ENCODE results near the gene PTP4A2. TPM values are rescaled to one million over a fixed set of nuclear protein-coding genes. Genes with fewer than 3 reads are reported as not detected.

Gene PTP4A2
- polyA plus RNA-seq, 3 donors: 227 to 501 (median 294) TPM

DNA sequence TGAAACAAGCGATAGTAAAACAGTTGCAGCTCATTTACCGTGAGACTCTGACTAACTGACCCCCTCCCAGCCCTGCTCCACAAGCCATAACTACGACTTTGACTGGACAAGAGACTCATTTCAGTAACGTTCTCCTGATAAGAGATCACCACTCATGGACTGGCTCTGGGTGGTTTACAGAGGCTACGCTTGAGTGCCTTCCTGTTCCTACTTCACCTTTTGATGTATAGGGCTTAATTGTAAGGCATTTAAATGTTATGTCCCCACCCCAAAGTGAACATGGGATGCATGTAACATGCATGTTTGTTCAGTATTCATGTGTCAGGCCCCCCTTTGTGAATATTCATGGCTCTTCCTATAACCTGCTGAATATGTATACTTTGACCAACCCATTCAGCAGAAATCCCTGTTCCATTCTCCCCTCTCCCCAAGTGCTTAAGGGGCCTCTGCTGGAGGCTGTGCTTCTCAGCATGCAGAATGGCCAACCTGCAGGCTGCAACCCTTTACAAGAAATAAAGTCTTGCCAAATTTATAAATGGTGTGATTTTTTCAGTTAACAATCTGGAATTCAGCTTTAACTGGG is 71.6 kb downstream of the PTP4A2 start:
- no peak overlapping the region for H2AFZ ChIP-seq (ENCODE audit: insufficient read depth, low read depth, low read length, poor library complexity, severe bottlenecking)
- H3K9me3 ChIP-seq (replicated peaks in 1 of 2; ENCODE audit: control insufficient read depth in 1 of 2, insufficient read depth in 1 of 2, low read length in 2 of 2): no peaks in the 10 kb centered on the region
- no peak overlapping the region for H3K27ac Mint-ChIP-seq
- no peaks in the 10 kb centered on the region for H3K79me2 ChIP-seq (ENCODE audit: insufficient read depth, low read length)
- H3K27me3 Mint-ChIP-seq (ENCODE audit: low read depth in 3 of 3): peaks cover 3 to 4% (median 3%) of the 10 kb centered on the region in 3 donors
- H3K36me3 Mint-ChIP-seq: no peaks in the 10 kb centered on the region
- no peak for DNase-seq
- no peaks in the 10 kb centered on the region for H4K20me1 ChIP-seq (ENCODE audit: insufficient read depth, low read length)
- TF ChIP-seq, protein P1, sequence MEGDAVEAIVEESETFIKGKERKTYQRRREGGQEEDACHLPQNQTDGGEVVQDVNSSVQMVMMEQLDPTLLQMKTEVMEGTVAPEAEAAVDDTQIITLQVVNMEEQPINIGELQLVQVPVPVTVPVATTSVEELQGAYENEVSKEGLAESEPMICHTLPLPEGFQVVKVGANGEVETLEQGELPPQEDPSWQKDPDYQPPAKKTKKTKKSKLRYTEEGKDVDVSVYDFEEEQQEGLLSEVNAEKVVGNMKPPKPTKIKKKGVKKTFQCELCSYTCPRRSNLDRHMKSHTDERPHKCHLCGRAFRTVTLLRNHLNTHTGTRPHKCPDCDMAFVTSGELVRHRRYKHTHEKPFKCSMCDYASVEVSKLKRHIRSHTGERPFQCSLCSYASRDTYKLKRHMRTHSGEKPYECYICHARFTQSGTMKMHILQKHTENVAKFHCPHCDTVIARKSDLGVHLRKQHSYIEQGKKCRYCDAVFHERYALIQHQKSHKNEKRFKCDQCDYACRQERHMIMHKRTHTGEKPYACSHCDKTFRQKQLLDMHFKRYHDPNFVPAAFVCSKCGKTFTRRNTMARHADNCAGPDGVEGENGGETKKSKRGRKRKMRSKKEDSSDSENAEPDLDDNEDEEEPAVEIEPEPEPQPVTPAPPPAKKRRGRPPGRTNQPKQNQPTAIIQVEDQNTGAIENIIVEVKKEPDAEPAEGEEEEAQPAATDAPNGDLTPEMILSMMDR (IDR thresholded peaks at IDR 0.05): no peak
- H3K27ac ChIP-seq (ENCODE audit: low read depth in 1 of 2, low read length in 2 of 2): no peak overlapping the region
- intact Hi-C loops (cut with micrococcal nuclease): no loop called here
- 93% methylated on average over 3 of the region's 5 CpGs for WGBS (ENCODE audit: insufficient coverage)
- H3K36me3 ChIP-seq (replicated peaks in 1 of 2; ENCODE audit: control insufficient read depth in 1 of 2, insufficient read depth in 2 of 2, low read length in 2 of 2): no peaks in the 10 kb centered on the region
- no peak overlapping the region for H3K4me3 ChIP-seq (replicated peaks in 1 of 3; ENCODE audit: low read depth in 2 of 3, low read length in 3 of 3)
- H3K4me1 ChIP-seq (ENCODE audit: control insufficient read depth in 1 of 2, insufficient read depth in 2 of 2, low read length in 2 of 2): no peaks in the 10 kb centered on the region
- no peak overlapping the region for H3K4me2 ChIP-seq (replicated peaks; ENCODE audit: extremely low read depth, low read length, poor library complexity, severe bottlenecking)
- no peak overlapping the region for H3K9ac ChIP-seq (ENCODE audit: insufficient read depth, low read length, poor library complexity, severe bottlenecking)
- peaks cover 6% of the 10 kb centered on the region for H3K4me1 Mint-ChIP-seq
- no peaks in the 10 kb centered on the region for H3K27me3 ChIP-seq (ENCODE audit: control insufficient read depth in 2 of 2, insufficient read depth in 2 of 2, low read length in 2 of 2)
- no peaks in the 10 kb centered on the region for H3K9me3 Mint-ChIP-seq
- H3K4me3 Mint-ChIP-seq: no peak overlapping the region

DNA sequence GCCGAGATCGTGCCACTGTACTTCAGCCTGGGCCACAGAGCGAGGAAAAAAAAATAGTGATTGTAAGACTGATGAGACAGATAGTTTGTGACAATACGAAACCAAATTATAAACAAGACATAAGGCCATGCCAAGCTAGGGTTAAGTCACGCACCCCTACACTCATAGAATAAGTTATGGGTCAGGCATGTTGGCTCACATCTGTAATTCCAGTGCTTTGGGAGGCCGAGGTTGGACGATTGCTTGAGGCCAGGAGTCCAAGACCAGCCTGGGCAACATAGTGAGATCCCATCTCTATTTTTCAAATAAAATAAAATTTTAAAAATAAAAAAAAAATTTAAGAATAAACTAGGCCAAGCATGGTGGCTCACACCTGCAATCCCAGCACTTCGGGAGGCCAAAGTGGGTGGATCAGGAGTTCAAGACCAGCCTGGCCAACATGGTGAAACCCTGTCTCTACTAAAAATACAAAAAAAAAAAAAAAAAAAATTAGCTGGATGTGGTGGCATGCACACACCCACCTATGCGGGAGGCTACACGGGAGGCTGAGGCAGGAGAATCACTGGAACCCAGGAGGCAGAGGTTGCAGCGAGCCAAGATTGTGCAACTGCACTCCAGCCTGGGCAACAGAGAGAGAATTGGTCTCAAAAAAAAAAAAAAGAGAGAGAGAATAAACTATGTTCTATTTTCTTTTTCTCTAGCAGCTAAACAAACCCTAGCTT is 72.3 kb downstream of the PTP4A2 start:
- intact Hi-C loops (cut with micrococcal nuclease): no loop called here
- Histone ChIP-seq H3K36me3 (replicated peaks in 1 of 2; ENCODE audit: control insufficient read depth in 1 of 2, insufficient read depth in 2 of 2, low read length in 2 of 2) (no peaks in the 10 kb centered on the region), H3K9ac (ENCODE audit: insufficient read depth, low read length, poor library complexity, severe bottlenecking) (no peak overlapping the region), H3K4me1 (ENCODE audit: control insufficient read depth in 1 of 2, insufficient read depth in 2 of 2, low read length in 2 of 2) (no peaks in the 10 kb centered on the region), H3K4me2 (replicated peaks; ENCODE audit: extremely low read depth, low read length, poor library complexity, severe bottlenecking) (no peak overlapping the region), H2AFZ (ENCODE audit: insufficient read depth, low read depth, low read length, poor library complexity, severe bottlenecking) (no peak overlapping the region), H4K20me1 (ENCODE audit: insufficient read depth, low read length) (no peaks in the 10 kb centered on the region), H3K27me3 (ENCODE audit: control insufficient read depth in 2 of 2, insufficient read depth in 2 of 2, low read length in 2 of 2) (no peaks in the 10 kb centered on the region), H3K79me2 (ENCODE audit: insufficient read depth, low read length) (no peaks in the 10 kb centered on the region), H3K9me3 (replicated peaks in 1 of 2; ENCODE audit: control insufficient read depth in 1 of 2, insufficient read depth in 1 of 2, low read length in 2 of 2) (no peaks in the 10 kb centered on the region), H3K4me3 (replicated peaks in 1 of 3; ENCODE audit: low read depth in 2 of 3, low read length in 3 of 3) (no peak overlapping the region), H3K27ac (ENCODE audit: low read depth in 1 of 2, low read length in 2 of 2) (no peak overlapping the region)
- Mint-ChIP-seq H3K27ac (no peak overlapping the region), H3K9me3 (no peaks in the 10 kb centered on the region), H3K4me3 (no peak overlapping the region), H3K27me3 (ENCODE audit: low read depth in 3 of 3) (peaks cover 3 to 4% (median 3%) of the 10 kb centered on the region in 3 donors), H3K36me3 (no peaks in the 10 kb centered on the region), H3K4me1 (peaks cover 6% of the 10 kb centered on the region)
- no peak for DNase-seq
- TF ChIP-seq, protein P1 (IDR thresholded peaks at IDR 0.05): no peak
- no CpG with 5 or more reads among the region's 11 CpGs for WGBS (ENCODE audit: insufficient coverage)

Measured in CD14-positive monocyte (primary cell).